HG02981 (cell line): ENCODE data around the gene RPL3.
"Not testable (repeated sequence)": the region's sequence is repeated elsewhere in the genome, so short reads cannot be mapped to it uniquely, and the experiment has no call there.

Experiments used
- ATAC-seq: cut with Tn5 transposase; IDR thresholded peaks from one replicate; pipeline ENCODE4 v1.9.1; 2021; ENCODE audit warnings: mild to moderate bottlenecking, moderate library complexity; ENCODE audit not compliant: unreplicated experiment

Gene RPL3

GRCh38 chr22:39319284-39320022 is at the start of gene RPL3:
RPL3 (minus strand) TSS chr22:39319623; CDS start chr22:39319597, 26 bp downstream.
- ATAC-seq: peak; percentile 74

- ATAC-seq: no peak
These were observed 49.8 kb upstream of the RPL3 start for GRCh38 chr22:39369186-39369585.

- no peak for ATAC-seq
These were observed 49.1 kb upstream of the RPL3 start for GRCh38 chr22:39368461-39368911.

- ATAC-seq: no peak
These were observed 47.6 kb upstream of the RPL3 start for GRCh38 chr22:39367035-39367434.

- no peak for ATAC-seq
These were observed 46.0 kb upstream of the RPL3 start for GRCh38 chr22:39365492-39365780.

- ATAC-seq: no peak
These were observed 45.5 kb upstream of the RPL3 start for GRCh38 chr22:39364714-39365491.

- ATAC-seq: no peak
These were observed 44.5 kb upstream of the RPL3 start for GRCh38 chr22:39363751-39364515.

GRCh38 chr22:39362932-39363331 is 43.5 kb upstream of the RPL3 start:
- no peak for ATAC-seq

GRCh38 chr22:39362271-39362670 is 42.8 kb upstream of the RPL3 start:
- ATAC-seq: no peak

GRCh38 chr22:39361496-39361895 is 42.1 kb upstream of the RPL3 start:
- no peak for ATAC-seq

GRCh38 chr22:39360674-39361413 is 41.4 kb upstream of the RPL3 start:
- ATAC-seq: no peak

GRCh38 chr22:39360242-39360641 is 40.8 kb upstream of the RPL3 start:
- ATAC-seq: no peak

GRCh38 chr22:39359659-39360195 is 40.3 kb upstream of the RPL3 start:
- no peak for ATAC-seq

GRCh38 chr22:39358197-39358596 is 38.8 kb upstream of the RPL3 start:
- ATAC-seq: not testable (repeated sequence)

GRCh38 chr22:39357110-39358108 is 38.0 kb upstream of the RPL3 start:
- ATAC-seq: not testable (repeated sequence)

- no peak for ATAC-seq
These were observed 37.0 kb upstream of the RPL3 start for GRCh38 chr22:39356464-39356863.

- ATAC-seq: not testable (repeated sequence)
These were observed 36.4 kb upstream of the RPL3 start for GRCh38 chr22:39355805-39356204.

GRCh38 chr22:39355080-39355479 is 35.7 kb upstream of the RPL3 start:
- no peak for ATAC-seq

- ATAC-seq: no peak
These were observed 33.9 kb upstream of the RPL3 start for GRCh38 chr22:39353346-39353745.
